Measurements from ENCODE around the gene CACNA2D3. TPM values are rescaled to one million over a fixed set of nuclear protein-coding genes. Genes with fewer than 3 reads are reported as not detected.

The CACNA2D3 gene
- polyA plus RNA-seq, 3 donors: 8.3 to 21.5 (median 10.4) TPM

GRCh38 chr3:54358316-54358715, 236.0 kb downstream of the CACNA2D3 start:
- Histone ChIP-seq H3K79me2 (ENCODE audit: insufficient read depth, low read length) (no peaks in the 10 kb centered on the region), H3K4me1 (ENCODE audit: control insufficient read depth in 1 of 2, insufficient read depth in 2 of 2, low read length in 2 of 2) (no peaks in the 10 kb centered on the region), H3K36me3 (replicated peaks in 1 of 2; ENCODE audit: control insufficient read depth in 1 of 2, insufficient read depth in 2 of 2, low read length in 2 of 2) (no peaks in the 10 kb centered on the region), H3K4me2 (replicated peaks; ENCODE audit: extremely low read depth, low read length, poor library complexity, severe bottlenecking) (no peak overlapping the region), H3K4me3 (replicated peaks in 1 of 3; ENCODE audit: low read depth in 2 of 3, low read length in 3 of 3) (no peak overlapping the region), H4K20me1 (ENCODE audit: insufficient read depth, low read length) (no peaks in the 10 kb centered on the region), H2AFZ (ENCODE audit: insufficient read depth, low read depth, low read length, poor library complexity, severe bottlenecking) (no peak overlapping the region), H3K9ac (ENCODE audit: insufficient read depth, low read length, poor library complexity, severe bottlenecking) (no peak overlapping the region), H3K9me3 (replicated peaks in 1 of 2; ENCODE audit: control insufficient read depth in 1 of 2, insufficient read depth in 1 of 2, low read length in 2 of 2) (no peaks in the 10 kb centered on the region), H3K27ac (ENCODE audit: low read depth in 1 of 2, low read length in 2 of 2) (no peak overlapping the region), H3K27me3 (ENCODE audit: control insufficient read depth in 2 of 2, insufficient read depth in 2 of 2, low read length in 2 of 2) (no peaks in the 10 kb centered on the region)
- Mint-ChIP-seq H3K36me3 (no peaks in the 10 kb centered on the region), H3K27ac (no peak overlapping the region), H3K4me3 (no peak overlapping the region), H3K9me3 (peaks cover 0 to 3% (median 1%) of the 10 kb centered on the region in 7 donors), H3K4me1 (peaks cover 5% of the 10 kb centered on the region), H3K27me3 (ENCODE audit: low read depth in 3 of 3) (peaks cover 0 to 7% (median 2%) of the 10 kb centered on the region in 3 donors)
- DNase-seq: no peak
- TF ChIP-seq CTCF (IDR thresholded peaks at IDR 0.05): no peak
- 45% methylated on average over 3 of the region's 4 CpGs for WGBS (ENCODE audit: insufficient coverage)
- intact Hi-C loops (cut with micrococcal nuclease): no loop called here

- Histone ChIP-seq H4K20me1 (ENCODE audit: insufficient read depth, low read length) (no peaks in the 10 kb centered on the region), H3K9ac (ENCODE audit: insufficient read depth, low read length, poor library complexity, severe bottlenecking) (no peak overlapping the region), H3K4me1 (ENCODE audit: control insufficient read depth in 1 of 2, insufficient read depth in 2 of 2, low read length in 2 of 2) (no peaks in the 10 kb centered on the region), H3K9me3 (replicated peaks in 1 of 2; ENCODE audit: control insufficient read depth in 1 of 2, insufficient read depth in 1 of 2, low read length in 2 of 2) (no peaks in the 10 kb centered on the region), H3K4me2 (replicated peaks; ENCODE audit: extremely low read depth, low read length, poor library complexity, severe bottlenecking) (no peak overlapping the region), H3K36me3 (replicated peaks in 1 of 2; ENCODE audit: control insufficient read depth in 1 of 2, insufficient read depth in 2 of 2, low read length in 2 of 2) (no peaks in the 10 kb centered on the region), H2AFZ (ENCODE audit: insufficient read depth, low read depth, low read length, poor library complexity, severe bottlenecking) (no peak overlapping the region), H3K79me2 (ENCODE audit: insufficient read depth, low read length) (no peaks in the 10 kb centered on the region), H3K27me3 (ENCODE audit: control insufficient read depth in 2 of 2, insufficient read depth in 2 of 2, low read length in 2 of 2) (no peaks in the 10 kb centered on the region), H3K27ac (ENCODE audit: low read depth in 1 of 2, low read length in 2 of 2) (no peak overlapping the region), H3K4me3 (replicated peaks in 1 of 3; ENCODE audit: low read depth in 2 of 3, low read length in 3 of 3) (no peak overlapping the region)
- peaks cover 5% of the 10 kb centered on the region for H3K4me1 Mint-ChIP-seq
- H3K9me3 Mint-ChIP-seq: peaks cover 0 to 3% (median 1%) of the 10 kb centered on the region in 7 donors
- intact Hi-C loops (cut with micrococcal nuclease): no loop called here
- H3K4me3 Mint-ChIP-seq: no peak overlapping the region
- 99% methylated on average over 4 of the region's 8 CpGs for WGBS (ENCODE audit: insufficient coverage)
- DNase-seq: no peak
- peaks cover 0 to 4% (median 2%) of the 10 kb centered on the region in 3 donors for H3K27me3 Mint-ChIP-seq (ENCODE audit: low read depth in 3 of 3)
- TF ChIP-seq CTCF (IDR thresholded peaks at IDR 0.05): no peak
- no peak overlapping the region for H3K27ac Mint-ChIP-seq
- H3K36me3 Mint-ChIP-seq: no peaks in the 10 kb centered on the region
Observed at GRCh38 chr3:54358969-54359694, 236.8 kb downstream of the CACNA2D3 start.

Data from CD14-positive monocyte (primary cell).